Keratinocyte (primary cell): ENCODE results near the gene MS4A18. TPM values are rescaled to one million over a fixed set of nuclear protein-coding genes. Genes with fewer than 3 reads are reported as not detected.

Source experiments
- DNase-seq: peaks from one replicate; pipeline ENCODE4 v3.0.0-alpha.2; 2011; ENCODE audit warnings: low read depth, missing footprints, low spot score
- FAIRE-seq: peaks from 2 replicates; lab custom pipeline; 2011; peaks lifted over from hg19 to GRCh38; lab: Jason Lieb, UNC
- H2AFZ ChIP-seq: 2 replicates; pipeline ENCODE4 v1.6.0; 2012; ENCODE audit warnings: low read length, control low read depth, inconsistent platforms; ENCODE audit not compliant: control insufficient read depth
- H3K27ac ChIP-seq: 2 replicates; pipeline ENCODE4 v1.5.1; 2011; ENCODE audit warnings: low read length; ENCODE audit not compliant: control insufficient read depth, insufficient read depth
- H3K27me3 ChIP-seq: 3 replicates; pipeline ENCODE4 v1.6.0; 2011; ENCODE audit warnings: low read length; ENCODE audit not compliant: control insufficient read depth, insufficient read depth; ENCODE audit errors: extremely low read depth
- H3K36me3 ChIP-seq, 2 experiments: 2 replicates in 1 of 2; 3 replicates in 1 of 2; pipeline ENCODE4 v1.5.1; 2011; ENCODE audit warnings: low read length in 2 of 2, mild to moderate bottlenecking in 1 of 2; ENCODE audit not compliant: control insufficient read depth in 2 of 2, insufficient read depth in 2 of 2; ENCODE audit errors: extremely low read depth in 1 of 2
- H3K4me1 ChIP-seq: 3 replicates; pipeline ENCODE4 v1.5.1; 2011; ENCODE audit warnings: low read length; ENCODE audit not compliant: control insufficient read depth, insufficient read depth; ENCODE audit errors: extremely low read depth
- H3K4me2 ChIP-seq: 3 replicates; pipeline ENCODE4 v1.6.0; 2011; ENCODE audit warnings: low read depth, low read length; ENCODE audit not compliant: control insufficient read depth, insufficient read depth; ENCODE audit errors: extremely low read depth
- H3K4me3 ChIP-seq, 3 experiments: fragments of 200-600 bp in 1 of 3; sonication (generic) in 1 of 3; 2 replicates in 2 of 3; 3 replicates in 1 of 3; pipeline ENCODE4 v1.5.1; 2011 to 2016; ENCODE audit warnings: low read length in 3 of 3, mild to moderate bottlenecking in 3 of 3, control low read depth in 2 of 3, inconsistent platforms in 1 of 3, low read depth in 1 of 3, mixed read lengths in 1 of 3, mixed run types in 1 of 3, moderate library complexity in 1 of 3; ENCODE audit not compliant: control insufficient read depth in 2 of 3, insufficient read depth in 2 of 3; ENCODE audit errors: extremely low read depth in 1 of 3
- H3K79me2 ChIP-seq: 2 replicates; pipeline ENCODE4 v1.6.0; 2012; ENCODE audit warnings: low read length; ENCODE audit not compliant: control insufficient read depth, insufficient read depth
- H3K9ac ChIP-seq: 3 replicates; pipeline ENCODE4 v1.6.0; 2011; ENCODE audit warnings: low read length; ENCODE audit not compliant: control insufficient read depth, insufficient read depth; ENCODE audit errors: extremely low read depth
- H3K9me1 ChIP-seq: 3 replicates; pipeline ENCODE4 v1.6.0; 2011; ENCODE audit warnings: low read length; ENCODE audit not compliant: control insufficient read depth, insufficient read depth; ENCODE audit errors: extremely low read depth
- H3K9me3 ChIP-seq: 2 replicates; pipeline ENCODE4 v1.5.1; 2012; ENCODE audit warnings: low read depth, low read length; ENCODE audit not compliant: control insufficient read depth
- H4K20me1 ChIP-seq: 3 replicates; pipeline ENCODE4 v1.6.0; 2011; ENCODE audit warnings: low read length; ENCODE audit not compliant: control insufficient read depth, insufficient read depth; ENCODE audit errors: extremely low read depth
- CTCF ChIP-seq, 3 experiments: IDR thresholded peaks in 1 of 3; conservative IDR thresholded peaks in 1 of 3; optimal IDR thresholded peaks in 1 of 3; 2 replicates in 2 of 3; 3 replicates in 1 of 3; pipeline versions ENCODE3 to v1.5.1; 2011; ENCODE audit warnings: low read length in 3 of 3, mild to moderate bottlenecking in 3 of 3, moderate library complexity in 2 of 3, control low read depth in 1 of 3, inconsistent platforms in 1 of 3; ENCODE audit not compliant: insufficient read depth in 2 of 3; ENCODE audit errors: extremely low read depth in 1 of 3
- EZH2 ChIP-seq: IDR thresholded peaks from one replicate; pipeline ENCODE4 v1.6.1; 2012; ENCODE audit warnings: inconsistent platforms, mild to moderate bottlenecking, low read length, moderate library complexity
- dilution Hi-C: fragments of 300-500 bp; cut with MboI; formaldehyde crosslinking; loops from one replicate; pipeline ENCODE4 v1.7.0; 2020; ENCODE audit warnings: low sequenced_read_pairs; ENCODE audit not compliant: extremely low pct_ligation_motif_present
- polyA plus RNA-seq, 5 experiments: library from polyadenylated mRNA; depleted of rRNA in 3 of 5; stranded (reverse) in 3 of 5; stranded (forward) in 1 of 5; unstranded in 1 of 5; fragments of >200 nt; gene quantifications; 1 replicate in 1 of 5; 2 replicates in 3 of 5; 3 replicates in 1 of 5; pipeline versions ENCODE4 v1.2.1 to v1.2.3, GENCODE V29; 2011 to 2012; ENCODE audit warnings: missing spikeins in 2 of 5, low read depth in 1 of 5, low replicate concordance in 1 of 5

The MS4A18 gene
- polyA plus RNA-seq, 1 donor (not counting 4 experiments of a cell fraction or from before 2014, with no cell fraction given): not detected

GRCh38 chr11:60706931-60707330, 17.6 kb upstream of the MS4A18 start:
- Histone ChIP-seq H3K4me3 (no peak overlapping the region), H3K4me2 (no peak overlapping the region), H3K9me3 (no peaks in the 10 kb centered on the region), H2AFZ (no peak overlapping the region), H3K79me2 (no peaks in the 10 kb centered on the region), H3K36me3 (no peaks in the 10 kb centered on the region), H3K27ac (no peak overlapping the region), H3K9me1 (no peaks in the 10 kb centered on the region), H3K27me3 (no peaks in the 10 kb centered on the region), H4K20me1 (no peaks in the 10 kb centered on the region), H3K4me1 (no peaks in the 10 kb centered on the region), H3K9ac (no peak overlapping the region)
- dilution Hi-C loops: no loop called here
- DNase-seq: no peak
- TF ChIP-seq CTCF (optimal IDR thresholded peaks at IDR 0.05 in 1 of 3, IDR thresholded peaks at IDR 0.05 in 1 of 3, conservative IDR thresholded peaks at IDR 0.05 in 1 of 3; ENCODE audit: extremely low read depth in 1 of 3, insufficient read depth in 2 of 3, low read length in 3 of 3) (no peak), EZH2 (no peak)
- no peak for FAIRE-seq

- no peak overlapping the region for H3K4me3 ChIP-seq
- no peak for FAIRE-seq
- H3K36me3 ChIP-seq: no peaks in the 10 kb centered on the region
- H3K9me1 ChIP-seq: no peaks in the 10 kb centered on the region
- no peak overlapping the region for H3K9ac ChIP-seq
- H3K79me2 ChIP-seq: no peaks in the 10 kb centered on the region
- dilution Hi-C loops: no loop called here
- no peaks in the 10 kb centered on the region for H4K20me1 ChIP-seq
- no peak overlapping the region for H2AFZ ChIP-seq
- no peaks in the 10 kb centered on the region for H3K4me1 ChIP-seq
- no peak for DNase-seq
- no peak overlapping the region for H3K27ac ChIP-seq
- no peaks in the 10 kb centered on the region for H3K9me3 ChIP-seq
- H3K4me2 ChIP-seq: no peak overlapping the region
- TF ChIP-seq EZH2: no peak
- peak in 1 of 3 experiments; percentile 35 for TF ChIP-seq CTCF (optimal IDR thresholded peaks at IDR 0.05 in 1 of 3, IDR thresholded peaks at IDR 0.05 in 1 of 3, conservative IDR thresholded peaks at IDR 0.05 in 1 of 3; ENCODE audit: extremely low read depth in 1 of 3, insufficient read depth in 2 of 3, low read length in 3 of 3)
- H3K27me3 ChIP-seq: no peaks in the 10 kb centered on the region
Observed at GRCh38 chr11:60710482-60710881, 14.0 kb upstream of the MS4A18 start.
